ENCODE results near the gene RRAS2. TPM values are rescaled to one million over a fixed set of nuclear protein-coding genes. Genes with fewer than 3 reads are reported as not detected.
A peak's percentile ranks its signal among the peaks of the same experiment; 100 is the strongest.

RRAS2 gene
- total and polyA plus RNA-seq, 2 of the 4 experiments (the other 2 are of a cell fraction), result 85.5 to 106 TPM

DNA sequence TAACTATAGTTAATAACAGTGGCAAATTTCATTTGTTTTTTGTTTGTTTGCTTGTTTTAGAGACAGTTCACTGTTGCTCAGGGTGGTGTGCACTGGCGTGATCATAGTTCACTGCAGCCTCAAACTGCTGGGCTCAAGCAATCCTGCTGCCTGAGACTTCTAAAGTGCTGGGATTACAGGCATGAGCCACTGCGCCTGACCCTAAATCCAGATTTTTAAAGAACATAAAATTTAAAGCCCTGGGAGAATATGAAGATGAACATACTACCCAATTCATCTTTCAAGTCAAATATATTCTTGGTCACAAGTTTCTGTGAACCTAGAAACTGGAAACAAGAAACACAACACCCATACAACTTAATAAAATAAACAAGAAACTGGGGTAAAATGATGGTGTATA is 28.1 kb downstream of the RRAS2 start:
- Histone ChIP-seq H3K4me1 (ENCODE audit: control insufficient read depth, insufficient read depth, low read length) (peaks cover 4% of the 10 kb centered on the region), H4K5ac (ENCODE audit: low read depth, low read length) (no peak overlapping the region), H3K4me2 (ENCODE audit: low read depth, low read length) (no peak overlapping the region), H2AK5ac (ENCODE audit: low read depth, low read length) (no peak overlapping the region), H3K79me1 (ENCODE audit: low read depth in 1 of 2, low read length in 2 of 2) (peaks cover 11 to 68% of the 10 kb centered on the region in 2 experiments), H2AFZ (replicated peaks; ENCODE audit: low read length, poor library complexity) (no peak overlapping the region), H3K23ac (ENCODE audit: low read depth, low read length) (no peak overlapping the region), H3K9me1 (ENCODE audit: insufficient read depth, low read length) (no peaks in the 10 kb centered on the region), H2AK9ac (replicated peaks; ENCODE audit: low read depth, low read length, poor library complexity) (no peak overlapping the region), H2BK5ac (ENCODE audit: low read depth, low read length, poor library complexity, severe bottlenecking) (no peak overlapping the region), H3K14ac (replicated peaks; ENCODE audit: low read depth, low read length) (no peak overlapping the region), H3K9ac (ENCODE audit: low read depth, low read length) (no peak overlapping the region), H4K8ac (ENCODE audit: low read depth in 2 of 2, low read length in 2 of 2) (no peak overlapping the region), H3K27ac (ENCODE audit: insufficient read depth, low read length) (no peak overlapping the region), H2BK15ac (ENCODE audit: low read depth, low read length) (no peak overlapping the region), H2BK120ac (ENCODE audit: low read depth, low read length) (no peak overlapping the region), H3K9me3 (ENCODE audit: control insufficient read depth, insufficient read depth, low read length) (no peaks in the 10 kb centered on the region), H3K27me3 (ENCODE audit: control insufficient read depth, insufficient read depth, low read length) (no peaks in the 10 kb centered on the region), H2BK20ac (ENCODE audit: low read depth, low read length) (no peak overlapping the region), H4K20me1 (ENCODE audit: insufficient read depth, low read length) (peaks cover 44% of the 10 kb centered on the region), H3K4ac (ENCODE audit: low read depth, low read length) (no peak overlapping the region), H3K4me3 (ENCODE audit: insufficient read depth, low read depth, low read length) (no peak overlapping the region), H3K36me3 (ENCODE audit: control insufficient read depth, insufficient read depth, low read length) (no peaks in the 10 kb centered on the region), H4K91ac (ENCODE audit: insufficient read depth, low read depth, low read length) (no peak overlapping the region), H3K56ac (ENCODE audit: extremely low read depth, insufficient read depth, low read length) (no peak overlapping the region), H3K18ac (ENCODE audit: low read depth, low read length) (no peak overlapping the region)
- no peak for DNase-seq
- intact Hi-C loops (cut with micrococcal nuclease), result no loop called here
- dilution Hi-C loops (cut with HindIII; ENCODE audit: low sequenced_read_pairs, unreplicated experiment), result no loop called here
- POLR2A ChIA-PET (ENCODE audit: unreplicated experiment), result no interaction called here
- CTCF ChIA-PET, result no interaction called here
- in situ Hi-C loops (cut with MboI; ENCODE audit: low sequenced_read_pairs), result no loop called here
- BruUV-seq (replicated peaks), result no TSS peak
- peak; percentile 40; the same call in 1 of the 2 replicates for ATAC-seq (ENCODE audit: low read depth)
- WGBS, 2 experiments (ENCODE audit: extremely low coverage in 2 of 2, insufficient read length in 1 of 2), result no CpG with 5 or more reads among the region's 2 CpGs
- TF ChIP-seq RFX5 (IDR thresholded peaks at IDR 0.05; ENCODE audit: low read depth, low read length), result no peak
- TF ChIP-seq MAFK (IDR thresholded peaks at IDR 0.05; ENCODE audit: low read depth, low read length), result no peak
- TF ChIP-seq BHLHE40 (IDR thresholded peaks at IDR 0.05; ENCODE audit: low read depth, low read length), result no peak
- no peak for TF ChIP-seq CEBPB (IDR thresholded peaks at IDR 0.05; ENCODE audit: low read depth, low read length)
- TF ChIP-seq MAZ (IDR thresholded peaks at IDR 0.05; ENCODE audit: borderline replicate concordance, low read depth, low read length), result no peak
- no peak for TF ChIP-seq CHD1 (IDR thresholded peaks at IDR 0.05; ENCODE audit: low read depth, low read length)
- no peak for TF ChIP-seq RAD21 (IDR thresholded peaks at IDR 0.05; ENCODE audit: low read length)
- no peak for TF ChIP-seq RCOR1 (IDR thresholded peaks at IDR 0.05; ENCODE audit: insufficient replicate concordance, low read length)
- TF ChIP-seq, protein P1, sequence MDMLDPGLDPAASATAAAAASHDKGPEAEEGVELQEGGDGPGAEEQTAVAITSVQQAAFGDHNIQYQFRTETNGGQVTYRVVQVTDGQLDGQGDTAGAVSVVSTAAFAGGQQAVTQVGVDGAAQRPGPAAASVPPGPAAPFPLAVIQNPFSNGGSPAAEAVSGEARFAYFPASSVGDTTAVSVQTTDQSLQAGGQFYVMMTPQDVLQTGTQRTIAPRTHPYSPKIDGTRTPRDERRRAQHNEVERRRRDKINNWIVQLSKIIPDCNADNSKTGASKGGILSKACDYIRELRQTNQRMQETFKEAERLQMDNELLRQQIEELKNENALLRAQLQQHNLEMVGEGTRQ (IDR thresholded peaks at IDR 0.05; ENCODE audit: low read depth, low read length), result no peak
- no peak for TF ChIP-seq SMC3 (IDR thresholded peaks at IDR 0.05; ENCODE audit: low read depth, low read length)
- no peak for TF ChIP-seq NFE2L2 (IDR thresholded peaks at IDR 0.05; ENCODE audit: low read depth, low read length)
